COLO668 (cell line): Measurements from ENCODE around the gene OR6C4.
"Not testable (repeated sequence)": the region's sequence is repeated elsewhere in the genome, so short reads cannot be mapped to it uniquely, and the experiment has no call there.

Experiments
- DNase-seq: peaks from one replicate; lab custom pipeline; 2025; ENCODE audit not compliant: unreplicated experiment; lab: John Stamatoyannopoulos, UW

OR6C4 gene

DNA sequence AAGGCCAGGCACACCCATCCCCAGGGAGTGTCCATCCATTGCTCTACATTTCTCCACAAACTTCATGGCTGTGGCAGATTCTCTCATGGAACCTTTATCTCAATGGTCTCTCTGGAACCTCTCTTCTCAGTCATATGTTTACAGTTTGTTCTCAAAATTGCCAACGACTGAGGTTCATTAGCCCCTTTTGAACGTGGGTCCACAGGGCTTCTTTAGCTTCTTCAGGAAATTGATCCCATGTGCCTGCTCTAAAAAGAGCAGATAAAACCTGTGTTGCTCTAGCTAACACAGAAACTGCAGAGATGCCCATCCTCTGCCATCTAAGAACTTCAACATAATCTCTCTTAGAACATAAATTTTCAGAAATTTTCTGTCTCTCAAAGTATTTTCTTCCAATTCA lies at the start of gene OR6C4:
TSS of gene OR6C4 (plus strand) at position 301 of the 400 bp plus-strand sequence. CDS start 1,625 bp downstream, outside the sequence.
- DNase-seq, result no peak

DNA sequence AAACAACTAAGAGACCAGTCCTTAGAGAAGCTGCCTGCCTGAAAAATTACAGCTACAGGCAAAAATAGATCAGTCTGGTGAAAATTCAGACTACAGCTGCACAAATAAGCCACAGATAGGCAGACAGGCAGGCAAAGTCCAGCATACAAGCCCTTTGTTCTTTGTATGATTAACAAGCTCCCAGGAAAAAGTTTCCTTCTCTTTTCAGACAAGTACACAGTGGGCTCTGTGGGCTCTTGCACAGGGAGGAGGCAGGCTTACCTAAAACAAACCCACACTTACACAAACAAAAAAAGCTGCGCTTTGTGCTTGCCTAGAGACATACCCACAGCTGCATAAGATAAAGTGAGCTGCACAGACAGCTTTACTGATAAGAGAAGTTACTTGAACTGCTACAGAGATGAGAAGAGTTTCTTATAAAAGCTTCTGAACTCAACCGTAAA lies 49.6 kb upstream of the OR6C4 start:
- no peak for DNase-seq

DNA sequence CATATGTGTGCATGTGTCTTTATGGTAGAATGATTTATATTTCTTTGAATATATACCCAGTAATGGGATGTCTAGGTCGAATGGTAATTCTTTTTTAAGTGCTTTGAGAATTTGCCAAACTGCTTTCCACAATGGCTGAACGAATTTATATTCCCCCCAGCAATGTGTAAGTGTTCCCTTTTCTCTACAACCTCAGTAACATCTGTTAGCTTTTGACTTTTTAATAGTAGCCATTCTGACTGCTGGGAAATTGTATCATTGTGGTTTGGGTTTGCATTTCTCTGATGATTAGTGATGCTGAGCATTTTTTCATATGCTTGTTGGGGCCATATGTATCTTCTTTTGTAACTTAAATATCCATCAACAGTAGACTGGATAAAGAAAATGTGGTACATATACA lies 47.8 kb upstream of the OR6C4 start:
- DNase-seq, result no peak

DNA sequence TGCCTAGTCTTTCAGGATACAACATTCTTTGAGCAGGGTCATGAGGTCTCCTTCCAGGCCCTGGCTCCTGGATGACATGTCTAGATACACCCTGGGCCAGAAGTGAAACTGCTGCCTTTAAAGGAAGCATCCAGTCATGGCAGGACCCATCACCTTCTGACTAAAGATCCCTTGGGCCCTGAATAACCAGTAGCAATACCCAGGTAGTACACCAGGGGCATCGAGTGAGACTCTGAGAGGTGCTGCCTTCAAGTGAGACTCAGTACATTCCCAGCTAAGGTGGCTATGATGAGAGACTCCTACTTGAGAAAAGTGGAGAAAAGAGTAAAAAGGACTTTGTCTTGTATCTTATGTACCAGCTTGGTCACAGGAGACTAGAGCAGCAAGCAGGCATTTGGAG lies 33.7 kb upstream of the OR6C4 start:
- DNase-seq, result no peak

DNA sequence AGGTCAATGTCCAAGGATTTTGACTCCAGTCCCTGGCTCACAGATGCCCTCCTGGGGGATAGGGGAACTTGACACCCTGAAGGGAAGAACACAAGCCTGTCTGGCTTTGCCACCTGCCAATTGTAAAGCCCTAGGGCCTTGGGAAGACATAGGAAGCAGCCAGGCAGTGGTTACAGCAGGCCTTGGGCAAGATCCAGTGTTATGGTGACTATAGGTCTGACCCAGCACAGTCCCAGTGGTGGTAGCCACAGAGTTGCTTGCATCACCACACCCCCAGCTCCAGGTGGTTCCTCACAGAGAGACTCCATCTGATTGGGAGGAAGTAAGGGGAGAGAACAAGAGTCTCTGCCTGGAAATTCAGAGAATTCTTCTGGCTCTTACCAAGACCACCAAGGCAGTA lies 33.0 kb upstream of the OR6C4 start:
- no peak for DNase-seq

DNA sequence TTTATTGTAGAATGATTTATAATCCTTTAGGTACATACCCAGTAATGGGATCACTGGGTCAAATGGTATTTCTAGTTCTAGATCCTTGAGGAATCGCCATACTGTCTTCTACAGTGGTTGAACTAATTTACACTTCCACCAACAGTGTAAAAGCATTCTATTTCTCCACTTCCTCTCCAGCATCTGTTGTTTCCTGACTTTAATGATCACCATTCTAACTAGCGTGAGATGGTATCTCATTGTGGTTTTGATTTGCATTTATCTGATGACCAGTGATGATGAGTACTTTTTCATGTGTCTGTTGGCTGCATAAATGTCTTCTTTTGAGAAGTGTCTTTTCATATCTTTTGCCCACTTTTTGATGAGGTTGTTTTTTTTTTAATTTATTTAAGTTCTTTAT lies 1.2 kb upstream of the OR6C4 start:
- not testable (repeated sequence) for DNase-seq

DNA sequence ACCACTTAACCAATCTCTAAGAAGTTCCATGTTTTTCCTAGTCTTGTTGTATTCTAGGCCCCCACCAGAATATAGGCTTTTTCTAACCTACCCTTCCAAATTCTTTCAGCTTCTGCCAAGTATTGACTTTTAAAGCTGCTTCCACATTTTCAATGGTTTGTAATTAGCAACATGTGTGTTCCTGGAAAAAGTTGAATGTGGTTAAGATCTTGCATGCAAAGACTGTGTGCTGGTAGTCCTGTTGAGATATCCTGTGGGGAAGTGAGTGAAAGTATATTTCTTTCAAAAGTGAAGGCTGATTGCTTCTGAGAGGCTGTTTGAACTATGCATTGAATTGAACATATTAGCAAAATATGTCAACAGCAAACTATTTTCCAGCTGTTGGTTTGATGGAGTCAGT lies 646 bp upstream of the OR6C4 start:
- no peak for DNase-seq

DNA sequence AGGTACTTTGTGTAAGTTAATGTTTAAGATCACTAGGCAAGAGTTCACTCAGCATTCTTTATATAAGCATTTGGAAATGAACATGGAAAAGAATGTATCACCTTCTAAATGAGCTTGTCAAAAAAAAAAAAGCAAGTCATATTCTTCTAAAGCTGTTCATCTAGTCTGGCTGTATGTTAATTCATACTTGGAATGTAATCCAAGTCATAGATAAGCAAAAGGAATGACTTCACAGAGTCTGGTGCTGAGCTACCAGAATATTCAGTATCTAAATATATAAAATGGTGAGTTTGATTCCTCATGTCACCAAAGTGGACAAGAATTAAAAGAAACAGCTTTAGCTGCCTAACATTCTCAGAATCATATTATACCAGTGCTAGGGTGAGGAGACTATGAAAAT lies 4.9 kb downstream of the OR6C4 start:
- DNase-seq, result no peak

DNA sequence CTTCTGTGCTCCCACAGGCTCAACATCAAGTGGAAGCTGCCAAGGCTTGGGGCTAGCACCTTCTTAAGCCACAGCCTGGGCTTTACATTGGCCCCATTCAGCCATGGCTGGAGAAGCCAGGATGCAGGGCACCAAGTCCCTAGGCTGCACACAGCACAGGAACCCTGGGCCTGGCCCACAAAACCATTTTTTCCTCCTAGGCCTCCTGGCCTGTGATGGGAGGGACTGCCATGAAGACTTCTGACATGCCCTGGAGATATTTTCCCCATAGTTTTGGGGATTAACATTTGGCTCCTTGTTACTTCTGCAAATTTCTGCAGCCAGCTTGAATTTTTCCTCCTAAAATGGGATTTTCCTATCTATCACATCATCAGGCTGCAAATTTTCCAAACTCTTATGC lies 20.7 kb downstream of the OR6C4 start:
- not testable (repeated sequence) for DNase-seq

DNA sequence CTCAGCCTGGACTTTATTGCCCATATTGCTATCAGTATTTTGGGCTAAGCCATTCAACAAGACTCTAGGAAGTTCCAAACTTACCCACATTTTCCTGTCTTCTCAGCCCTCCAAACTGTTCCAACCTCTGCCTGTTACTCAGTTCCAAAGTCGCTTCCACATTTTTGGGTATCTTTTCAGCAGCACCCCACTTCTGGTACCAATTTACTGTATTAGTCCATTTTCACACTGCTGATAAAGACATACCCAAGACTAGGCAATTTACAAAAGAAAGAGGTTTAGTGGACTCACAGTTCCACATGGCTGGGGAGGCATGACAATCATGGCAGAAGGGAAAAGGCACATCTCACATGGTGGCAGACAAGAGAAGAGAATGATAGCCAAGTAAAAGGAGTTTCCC lies 21.3 kb downstream of the OR6C4 start:
- DNase-seq, result not testable (repeated sequence)

DNA sequence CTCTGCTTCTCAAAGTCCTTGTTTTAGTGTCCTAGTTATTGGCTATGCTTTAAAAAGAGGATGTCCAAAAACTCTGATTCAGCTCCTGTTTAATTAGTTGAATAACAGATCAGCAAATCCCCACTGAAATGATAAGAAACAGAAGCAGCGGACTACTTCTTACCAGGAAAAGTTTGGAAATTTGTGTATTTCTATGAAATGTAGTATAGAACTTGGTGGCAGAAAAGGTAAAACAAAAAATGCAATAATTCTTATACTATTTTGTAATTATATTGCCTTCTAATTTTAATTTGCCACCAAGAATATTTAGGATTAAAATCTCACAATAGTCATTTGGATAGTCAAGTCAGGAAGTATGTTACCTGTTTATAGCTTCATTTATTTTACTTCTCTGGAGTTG lies 22.8 kb downstream of the OR6C4 start, which contains the start of gene OR2AP1:
TSS of gene OR2AP1 (plus strand) at position 301 of the 400 bp plus-strand sequence. CDS start 1,947 bp downstream, outside the sequence.
- DNase-seq, result no peak

DNA sequence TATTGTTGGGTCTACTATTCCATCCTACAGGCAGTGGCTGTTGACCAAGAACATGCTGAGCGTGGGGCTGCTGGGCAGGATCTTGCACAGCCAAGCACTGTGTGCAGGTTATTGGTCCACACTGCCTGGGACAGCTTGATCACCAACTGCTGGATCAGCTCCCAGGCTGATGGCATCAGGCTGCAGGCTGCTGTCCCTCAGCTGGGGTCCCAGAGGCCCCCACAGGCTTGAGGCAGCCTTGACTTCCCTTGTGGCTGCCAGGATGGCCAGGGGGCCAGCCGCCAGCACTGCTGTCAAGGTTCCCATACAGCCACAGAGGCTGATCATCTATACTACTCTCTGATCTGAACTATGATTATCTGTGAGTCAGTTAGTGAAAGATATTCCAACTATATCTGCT lies 32.7 kb downstream of the OR6C4 start:
- no peak for DNase-seq

DNA sequence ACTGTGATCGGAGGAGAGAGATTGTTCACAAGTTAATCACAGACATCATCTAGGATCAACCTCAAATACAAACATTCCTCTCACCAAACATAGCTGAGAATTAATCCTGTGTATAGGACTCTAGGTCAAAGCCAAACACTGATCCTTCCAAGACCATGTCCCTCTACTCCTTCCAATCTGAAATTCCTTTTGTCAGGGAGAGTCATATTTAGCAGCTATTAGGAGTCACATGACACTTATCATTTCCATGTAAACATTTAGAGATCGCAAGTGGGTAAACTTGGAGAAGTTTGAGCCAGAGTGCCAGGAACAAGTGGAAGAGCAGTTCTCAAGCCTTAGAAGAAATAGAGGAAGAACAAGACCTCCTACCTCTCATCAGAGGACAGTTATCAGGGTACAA lies 36.4 kb downstream of the OR6C4 start:
- no peak for DNase-seq

DNA sequence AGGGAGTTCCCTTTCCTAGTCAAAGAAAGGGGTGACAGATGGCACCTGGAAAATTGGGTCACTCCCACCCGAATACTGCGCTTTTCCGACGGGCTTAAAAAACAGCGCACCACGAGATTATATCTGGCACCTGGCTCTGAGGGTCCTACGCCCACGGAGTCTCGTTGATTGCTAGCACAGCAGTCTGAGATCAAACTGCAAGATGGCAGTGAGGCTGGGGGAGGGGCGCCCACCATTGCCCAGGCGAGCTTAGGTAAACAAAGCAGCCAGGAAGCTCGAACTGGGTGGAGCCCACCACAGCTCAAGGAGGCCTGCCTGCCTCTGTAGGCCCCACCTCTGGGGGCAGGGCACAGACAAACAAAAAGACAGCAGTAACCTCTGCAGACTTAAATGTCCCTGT lies 40.8 kb downstream of the OR6C4 start:
- DNase-seq, result not testable (repeated sequence)
